HG02870 (cell line): ENCODE data around the gene CASP5.

Experiments used
- ATAC-seq: cut with Tn5 transposase; IDR thresholded peaks from one replicate; pipeline ENCODE4 v1.9.1; 2021; ENCODE audit warnings: mild to moderate bottlenecking, moderate library complexity; ENCODE audit not compliant: unreplicated experiment

Gene CASP5

DNA sequence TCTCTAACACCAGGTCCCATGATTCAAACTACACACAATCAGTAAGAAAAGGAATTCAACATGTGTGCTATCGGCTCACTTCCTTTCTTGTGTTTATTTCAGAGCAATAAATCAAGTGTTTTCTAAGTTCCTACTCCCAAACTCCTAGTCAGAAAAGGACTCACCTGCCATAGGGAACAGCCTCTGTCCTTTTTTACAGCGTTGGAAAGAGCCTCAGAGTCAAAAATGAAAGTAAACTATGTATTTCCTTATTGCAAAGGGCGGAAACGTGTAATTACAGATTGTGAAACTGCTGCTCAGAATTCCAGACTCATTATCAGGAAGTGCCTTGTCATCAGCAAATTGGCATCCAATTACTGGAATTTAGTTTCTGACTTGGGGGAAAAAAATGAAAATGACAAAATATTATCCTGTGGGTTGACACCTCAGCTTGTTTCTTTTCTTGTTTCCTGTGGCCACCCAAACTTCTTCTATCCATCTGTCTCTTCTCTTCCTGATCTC lies 54.6 kb downstream of the CASP5 start, which contains the start of gene CASP4:
Gene CASP4 (minus strand): TSS at position 220 of the 501 bp plus-strand sequence. CDS start 49 bp downstream, at position 171.
- ATAC-seq: peak; percentile 87

DNA sequence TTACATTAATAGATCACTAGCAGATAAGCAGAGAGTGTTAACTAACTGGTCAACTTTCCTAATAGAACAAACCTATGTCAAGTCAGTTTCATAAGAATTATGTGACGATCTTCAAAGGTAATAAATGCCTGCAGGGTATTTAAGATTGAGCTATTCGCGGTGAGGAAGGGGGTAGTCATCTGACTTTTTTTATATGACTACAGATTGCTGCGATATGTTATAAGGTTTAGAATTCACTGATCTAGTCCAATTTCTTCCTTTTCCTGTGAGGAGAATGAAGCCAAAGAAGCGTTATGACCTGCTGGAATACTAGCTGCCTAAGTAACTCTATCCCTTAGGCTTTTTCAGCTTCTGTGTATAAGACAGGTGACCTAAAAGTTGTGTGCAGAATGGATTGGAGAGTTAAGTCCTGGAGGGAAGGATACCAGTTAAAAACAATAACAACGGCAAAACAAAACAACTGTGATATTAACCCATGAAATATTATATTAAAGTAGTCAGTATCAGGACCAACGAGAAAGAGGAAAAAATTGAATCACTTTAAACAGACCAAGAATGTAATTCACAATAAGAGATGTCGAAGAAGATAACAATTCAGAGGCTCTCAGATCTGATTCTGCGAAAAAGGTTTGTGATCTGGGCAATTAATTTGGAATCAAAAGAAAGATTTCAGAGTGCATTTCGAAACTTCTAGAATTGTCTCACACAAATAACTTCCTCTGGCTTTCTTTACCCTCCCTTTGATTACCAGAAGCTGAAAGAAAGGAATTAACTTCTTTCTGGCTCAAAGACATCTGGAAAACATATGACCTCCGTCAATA lies 55.2 kb downstream of the CASP5 start:
- peak; percentile 4 for ATAC-seq

DNA sequence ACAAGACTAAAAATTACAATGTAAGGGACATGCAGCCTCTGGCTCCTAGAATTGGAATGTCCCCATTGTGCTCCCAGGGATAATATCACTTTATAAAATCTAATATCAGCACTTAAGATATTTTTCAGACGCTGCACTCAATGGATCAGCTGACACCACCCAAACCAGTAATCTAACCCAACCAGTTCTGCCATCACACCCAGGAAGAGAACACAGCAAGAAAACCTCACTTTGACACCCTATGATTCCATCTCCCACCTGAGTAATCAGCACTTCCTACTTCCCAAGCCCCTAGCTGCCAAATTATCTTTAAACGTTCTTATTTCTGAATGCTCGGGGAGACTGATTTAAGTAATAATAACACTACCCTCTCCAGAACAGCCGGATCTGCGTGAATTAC lies 57.2 kb downstream of the CASP5 start:
- no peak for ATAC-seq

DNA sequence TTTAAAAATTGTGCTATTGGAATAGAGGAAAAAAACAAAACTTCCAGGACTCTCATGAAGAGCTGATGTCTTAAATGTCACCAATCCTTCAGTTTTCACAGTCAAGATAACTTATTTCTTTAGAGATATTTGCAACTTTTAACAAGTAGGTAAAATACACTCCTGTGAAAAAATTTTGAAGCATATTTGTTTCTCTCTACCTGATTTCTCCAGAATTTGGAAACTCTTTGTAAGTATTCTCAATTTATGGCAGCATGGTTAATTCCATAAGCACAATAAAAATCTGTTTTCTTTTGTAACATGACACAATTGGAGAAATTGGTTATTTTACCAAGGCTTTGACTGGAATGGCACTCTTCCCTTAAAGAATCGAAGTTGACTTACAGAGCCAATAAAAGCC lies 58.7 kb downstream of the CASP5 start:
- no peak for ATAC-seq

DNA sequence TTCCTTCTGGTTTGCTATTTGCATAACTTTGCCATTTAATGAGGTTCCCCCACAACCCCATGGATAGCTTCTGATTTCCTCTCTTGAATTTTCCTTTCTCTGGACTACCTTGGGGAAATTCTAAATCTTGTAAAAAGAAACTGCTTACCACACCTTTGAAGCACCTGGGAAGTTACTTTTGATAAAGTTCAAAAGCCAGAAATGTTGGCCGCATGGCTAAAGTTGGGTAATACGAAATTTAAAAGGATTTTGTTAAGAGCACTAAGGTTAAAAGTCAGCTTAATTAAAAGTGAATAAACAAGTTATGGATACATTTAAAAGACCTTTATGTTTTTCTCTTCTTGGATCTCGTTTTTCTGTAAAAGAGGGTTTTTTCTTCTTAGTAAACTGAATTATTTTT lies 60.1 kb downstream of the CASP5 start:
- ATAC-seq: no peak

DNA sequence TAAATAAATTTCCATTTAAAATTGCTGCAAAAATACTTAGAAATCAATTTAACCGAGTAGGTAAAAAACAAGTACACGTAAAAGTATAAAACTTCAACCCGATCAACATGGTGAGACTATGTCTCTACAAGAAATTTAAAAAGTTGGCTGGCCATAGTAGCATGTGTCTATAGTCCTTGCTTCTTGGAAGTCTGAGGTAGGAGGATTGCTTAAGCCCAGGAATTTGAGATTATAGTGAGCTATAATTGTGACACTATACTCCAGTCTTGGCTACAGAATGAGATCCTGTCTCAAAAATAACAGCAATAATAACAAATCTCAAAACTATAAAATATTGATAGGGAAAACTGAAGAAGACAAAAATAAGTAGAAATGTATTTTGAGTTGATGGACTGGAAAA lies 65.7 kb downstream of the CASP5 start:
- ATAC-seq: no peak

DNA sequence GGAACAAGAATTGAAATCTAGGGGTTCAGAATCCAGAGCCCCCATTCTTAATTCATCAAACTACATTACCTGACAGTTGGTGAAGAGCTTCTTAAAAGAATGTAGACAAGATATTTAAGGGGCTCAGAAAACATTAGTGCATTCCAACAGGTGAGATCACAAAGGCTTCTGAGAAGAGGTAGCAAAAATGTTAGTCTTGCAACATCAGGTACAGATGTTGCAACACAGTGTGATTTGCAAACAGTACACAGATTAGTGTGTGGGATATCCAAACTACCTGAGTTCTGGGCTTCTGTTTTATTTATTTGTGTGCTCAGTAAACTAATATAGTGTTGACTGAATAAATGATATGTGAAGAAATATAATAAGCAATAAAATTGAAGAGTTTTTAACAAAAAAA lies 66.4 kb downstream of the CASP5 start:
- ATAC-seq: no peak

DNA sequence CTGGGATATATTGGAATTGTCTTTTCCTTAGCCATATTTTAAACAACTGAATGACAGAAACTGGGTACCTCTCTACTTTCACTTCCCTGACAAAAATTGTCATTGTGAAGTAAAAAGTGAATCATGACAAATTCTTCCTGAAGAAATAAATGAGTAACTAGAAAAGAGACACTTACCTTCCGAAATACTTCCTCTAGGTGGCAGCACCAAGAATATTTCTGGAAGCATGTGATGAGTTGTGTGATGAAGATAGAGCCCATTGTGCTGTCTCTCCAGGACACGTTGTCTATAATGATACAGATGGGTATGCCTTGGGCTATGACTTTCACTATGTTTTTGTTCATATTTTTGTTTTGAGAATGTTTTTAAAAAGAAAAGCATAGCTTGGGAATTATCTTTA lies 76.1 kb downstream of the CASP5 start:
- ATAC-seq: peak; percentile 96
